ACHN (cell line): Measurements from ENCODE around the gene RALGAPB.

Experiments
- DNase-seq: peaks from one replicate; pipeline ENCODE4 v3.0.0-alpha.2; 2015
- in situ Hi-C: cut with HindIII; loops from 2 replicates; pipeline ENCODE4 v1.10.0; 2017; ENCODE audit warnings: low sequenced_read_pairs, low pct_ligation_motif_present, low pct_unique_long_range_greater_than_20kb

The RALGAPB gene

DNA sequence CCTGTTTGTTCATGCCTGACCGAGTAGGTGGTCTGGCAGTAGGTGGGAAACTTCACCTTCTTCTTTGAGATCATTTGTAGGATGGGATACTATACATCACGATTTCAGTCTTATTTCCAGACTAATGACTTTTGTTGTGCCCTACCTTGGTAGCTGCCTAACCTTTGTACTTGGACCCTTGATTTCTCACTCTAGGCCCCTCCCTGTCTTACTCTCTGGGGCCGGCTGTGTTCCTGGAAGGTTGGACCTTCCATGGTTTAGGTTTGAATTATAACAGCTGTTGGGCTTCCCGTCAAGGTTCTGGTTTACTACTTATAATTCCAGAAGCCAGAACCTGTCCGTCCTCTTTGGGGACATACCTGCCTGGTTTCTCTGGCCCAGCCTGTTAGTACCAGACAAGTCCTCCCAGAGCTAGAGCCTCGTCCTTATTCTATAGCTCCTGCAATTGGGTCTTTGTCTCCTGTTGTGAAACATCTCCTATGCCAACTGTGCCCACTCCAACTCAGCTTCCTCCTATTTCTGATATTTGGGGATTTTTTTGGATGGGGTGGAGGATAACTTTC, 93.5 kb downstream of the RALGAPB start:
- in situ Hi-C loops = no loop called here
- no peak for DNase-seq

DNA sequence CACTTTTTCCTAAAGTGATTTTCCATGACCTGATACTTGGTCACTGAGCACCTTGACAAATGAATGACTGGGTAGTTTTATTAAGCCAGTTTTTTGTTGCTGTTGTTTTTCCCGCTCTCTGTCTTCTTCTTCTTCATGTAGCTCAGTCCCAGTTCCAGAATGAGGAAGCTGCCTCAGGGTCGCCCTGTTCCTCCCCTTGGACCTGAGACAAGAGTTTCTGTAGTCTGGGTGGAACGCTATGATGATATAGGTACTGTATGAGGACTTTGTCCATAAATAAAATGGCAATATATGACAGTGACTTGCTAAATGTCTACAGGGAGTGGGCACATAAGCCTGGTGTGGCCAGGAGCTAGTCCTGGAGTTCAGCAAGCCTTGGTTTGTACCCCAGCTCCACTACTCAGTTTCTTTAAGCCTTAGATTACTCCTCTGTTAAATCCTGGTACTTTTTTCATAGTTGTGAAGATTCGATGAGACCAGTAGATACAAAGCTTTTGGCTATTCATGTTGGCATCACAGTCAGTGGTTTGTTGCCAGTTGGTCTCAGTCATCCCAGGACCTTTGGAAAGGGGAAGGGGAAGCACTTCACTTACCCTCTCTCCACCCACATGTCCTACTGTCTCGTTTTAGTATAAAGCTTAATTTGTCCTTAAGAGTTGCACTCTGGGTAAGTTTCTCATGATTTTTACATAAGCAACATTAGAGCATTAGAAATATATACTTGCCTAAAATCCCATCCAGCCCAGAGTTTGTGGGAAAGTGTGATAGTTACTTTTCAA, 97.3 kb downstream of the RALGAPB start:
- in situ Hi-C loops = no loop called here
- no peak for DNase-seq

DNA sequence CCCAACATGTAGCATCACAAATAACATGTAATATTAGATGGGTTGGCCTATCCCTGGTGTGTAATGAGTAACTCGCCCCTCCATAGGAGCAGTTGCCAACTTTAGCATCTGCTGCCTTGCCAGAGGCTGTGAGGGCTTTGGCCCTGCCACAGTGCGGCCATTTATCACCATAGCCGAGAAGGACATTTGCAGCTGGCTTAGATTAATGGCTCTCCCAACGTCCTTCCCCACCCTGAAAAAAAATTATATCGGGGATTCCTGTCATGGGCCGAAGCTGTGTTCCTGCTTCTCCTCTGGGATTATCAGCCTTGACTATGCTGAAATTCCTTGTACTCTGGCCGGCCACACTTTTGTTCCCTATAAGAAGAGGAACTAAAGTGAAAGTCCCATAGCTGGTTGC, 100.8 kb downstream of the RALGAPB start:
- in situ Hi-C loops = no loop called here
- DNase-seq = no peak

DNA sequence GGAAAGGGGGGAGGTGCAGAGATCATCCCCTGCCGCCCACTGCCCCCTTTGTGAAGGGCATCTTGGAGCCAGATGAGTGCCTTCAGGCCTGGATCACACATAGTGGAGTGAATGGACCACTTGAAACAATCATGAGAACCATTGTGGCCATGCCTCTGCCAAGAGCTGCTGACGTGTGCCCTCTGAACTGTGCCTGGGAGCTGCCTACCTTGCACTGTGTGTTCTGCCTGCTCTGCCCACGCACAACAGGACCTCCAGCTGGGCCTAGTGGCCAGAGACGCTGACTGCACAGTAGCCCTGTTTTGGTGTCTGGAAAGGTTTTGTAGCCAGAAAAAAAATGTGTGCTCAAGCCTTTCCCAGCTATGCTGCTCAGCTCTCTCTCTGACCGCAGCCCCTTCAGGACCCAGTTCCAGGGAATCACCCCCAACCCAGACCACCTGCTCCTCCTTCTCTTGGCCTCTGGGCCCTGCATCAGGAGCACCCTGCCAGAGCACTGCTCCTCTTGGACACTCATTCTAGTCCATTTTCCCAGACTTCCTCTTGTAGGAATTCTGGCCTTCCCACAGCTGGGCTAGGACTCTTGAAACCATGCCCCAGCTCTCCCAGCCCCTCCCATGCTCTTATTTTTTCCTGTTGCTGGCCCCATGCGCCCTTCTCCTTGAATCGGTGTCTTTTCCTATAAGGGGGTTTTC, 106.7 kb downstream of the RALGAPB start:
- no peak for DNase-seq
- in situ Hi-C loops = no loop called here

DNA sequence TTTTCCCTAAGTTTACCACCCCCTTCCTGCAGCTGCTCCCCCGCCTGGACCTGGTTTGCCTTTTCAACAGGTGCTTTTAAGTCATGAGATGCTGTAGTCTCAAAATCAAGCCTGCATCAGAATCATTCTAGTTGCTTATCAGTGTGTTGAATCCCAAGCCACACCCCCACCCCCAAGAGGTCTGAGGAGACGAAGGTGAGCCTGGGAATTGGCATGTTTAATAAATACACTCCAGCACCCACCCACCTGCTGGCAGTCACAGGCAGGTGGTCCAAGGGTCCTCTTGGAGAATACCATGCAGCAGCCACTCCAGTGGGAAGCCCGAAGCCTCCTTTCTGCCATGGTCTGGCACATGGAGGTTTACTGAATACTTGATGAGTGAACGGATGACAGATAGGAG, 107.3 kb downstream of the RALGAPB start:
- no peak for DNase-seq
- in situ Hi-C loops = no loop called here

DNA sequence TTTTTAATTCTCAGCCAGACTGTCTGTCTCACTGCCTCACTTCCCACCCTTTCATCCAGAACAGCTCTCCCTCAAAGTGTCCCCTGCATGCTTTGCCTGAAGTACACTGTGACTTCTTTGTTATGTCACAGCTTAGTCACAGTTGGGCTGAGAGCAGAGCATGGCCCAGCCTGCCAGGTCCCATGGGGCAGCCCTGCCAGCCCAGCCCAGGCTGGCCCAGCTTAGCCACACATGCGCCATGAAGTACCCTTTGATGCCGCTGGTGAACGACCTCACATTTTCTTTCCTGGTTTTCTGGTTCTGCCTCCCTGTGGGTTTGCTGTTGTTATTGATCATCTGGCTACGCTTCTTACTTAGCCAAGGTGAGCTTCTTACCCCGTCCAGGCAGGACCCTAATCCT, 108.4 kb downstream of the RALGAPB start, which contains the start of gene ADIG:
ADIG (plus strand) TSS at position 185 of the 400 bp plus-strand sequence; CDS start at position 239, 54 bp downstream.
- no peak for DNase-seq
- in situ Hi-C loops = no loop called here

DNA sequence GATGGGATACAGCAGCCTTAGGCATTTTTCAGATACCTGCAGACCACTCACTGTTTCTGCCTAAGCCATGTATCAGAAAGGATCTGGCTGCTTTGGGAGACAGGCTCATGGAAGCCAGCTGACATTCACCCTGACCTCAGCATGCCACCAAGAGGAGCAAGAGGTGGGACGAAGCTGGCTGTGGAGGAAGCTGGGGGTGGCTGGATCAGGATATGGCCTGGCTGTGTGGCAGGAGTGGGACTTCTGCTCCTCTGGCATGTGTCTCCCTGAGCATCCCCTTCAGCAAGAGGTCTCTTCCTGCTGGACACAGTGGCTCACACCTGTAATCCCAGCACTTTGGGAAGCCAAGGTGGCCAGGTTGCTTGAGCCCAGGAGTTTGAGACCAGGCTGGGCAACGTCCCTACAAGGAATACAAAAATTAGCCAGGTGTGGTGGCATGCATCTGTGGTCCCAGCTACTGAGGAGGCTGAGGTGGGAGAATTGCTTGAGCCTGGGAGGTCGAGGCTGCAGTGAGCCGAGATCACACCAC, 109.3 kb downstream of the RALGAPB start:
- no peak for DNase-seq
- in situ Hi-C loops = no loop called here

DNA sequence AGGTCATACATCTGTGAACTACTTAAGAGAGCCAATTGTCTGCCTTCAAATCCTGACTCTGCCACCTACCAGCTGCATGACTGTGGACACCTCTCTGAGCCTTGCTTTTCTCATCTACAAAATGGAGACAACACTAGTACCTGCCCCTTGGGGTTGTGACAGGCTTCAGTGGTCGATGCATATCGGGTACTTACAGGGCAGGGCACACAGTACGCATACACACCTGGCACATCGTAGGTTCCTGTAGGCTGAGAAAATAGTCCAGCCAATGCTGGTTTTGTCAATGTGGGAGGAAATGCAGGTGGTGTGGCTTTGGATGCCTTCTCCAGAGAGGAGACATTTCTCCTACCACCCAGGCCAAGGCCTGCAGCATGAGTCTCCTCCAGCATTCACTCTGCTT, 110.7 kb downstream of the RALGAPB start:
- no peak for DNase-seq
- in situ Hi-C loops = no loop called here

DNA sequence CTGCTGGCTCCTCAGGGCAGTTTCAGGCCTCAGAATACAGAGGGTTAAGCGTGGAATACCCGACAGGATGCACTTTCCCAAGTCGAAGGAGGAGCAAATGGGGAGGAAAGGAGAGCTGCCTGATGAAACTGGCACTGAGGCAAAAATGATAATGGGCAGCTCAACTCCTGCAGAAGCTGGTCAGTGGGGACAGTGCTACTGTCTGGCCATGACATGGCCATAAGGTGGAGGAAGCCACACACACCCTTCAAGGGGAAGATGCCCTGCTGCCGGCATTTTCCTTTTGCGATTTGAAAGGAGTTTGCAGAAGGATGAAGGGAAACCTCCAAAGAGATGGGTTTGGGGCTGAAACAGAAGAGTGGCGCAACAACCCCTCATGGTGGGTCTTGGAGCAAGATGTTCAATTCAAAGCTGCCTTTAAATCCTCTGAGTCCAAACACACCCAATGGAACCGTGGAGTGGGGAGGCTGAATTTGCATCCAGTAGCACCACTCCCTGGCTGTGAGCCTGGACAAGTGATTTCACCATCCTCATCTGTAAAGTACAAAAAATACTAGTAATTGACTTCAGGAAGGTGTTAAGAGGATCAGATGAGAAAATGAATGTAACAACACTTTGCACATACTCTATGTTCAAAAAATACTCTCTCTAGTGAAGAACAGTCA, 111.6 kb downstream of the RALGAPB start:
- in situ Hi-C loops = no loop called here

DNA sequence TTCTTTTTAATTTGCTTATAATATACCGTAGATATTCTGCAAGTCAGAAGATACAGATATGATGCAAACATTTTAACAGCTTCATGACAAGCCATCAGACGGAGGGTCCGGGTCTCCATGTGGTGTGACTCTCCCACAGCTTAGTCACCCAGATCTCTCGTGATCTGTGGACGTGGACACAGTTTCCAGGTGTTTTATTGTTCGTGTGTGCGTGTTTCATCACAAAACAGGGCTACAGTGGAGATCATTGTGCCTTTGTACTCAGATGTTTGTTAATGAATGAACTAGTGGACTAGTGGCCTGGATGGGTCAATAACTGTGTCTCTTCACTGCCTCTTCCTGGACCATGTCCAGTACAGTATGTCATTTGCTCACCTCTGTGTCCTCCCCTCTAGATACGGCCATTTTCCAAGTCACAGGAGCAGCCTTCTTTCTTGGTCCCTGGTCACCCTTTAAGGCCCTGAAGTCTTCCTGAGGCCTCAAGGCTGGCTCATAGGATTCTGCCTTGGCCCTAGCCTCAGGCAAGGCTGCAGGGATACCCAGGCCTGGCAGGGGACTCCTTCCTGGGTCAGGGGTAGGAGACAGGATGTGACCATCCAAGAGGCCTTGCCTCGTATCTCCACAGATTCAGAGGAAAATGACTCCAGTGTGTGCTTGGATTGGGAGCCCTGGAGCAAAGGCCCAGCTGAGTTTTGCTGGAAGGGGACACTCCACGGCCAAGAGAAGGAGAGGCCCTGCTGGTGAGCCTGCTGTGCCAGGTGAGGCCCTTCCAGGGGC, 112.9 kb downstream of the RALGAPB start:
- no peak for DNase-seq
- in situ Hi-C loops = no loop called here

More for the DNA sequence above, 111.6 kb downstream of the RALGAPB start:
- DNase-seq = no peak

DNA sequence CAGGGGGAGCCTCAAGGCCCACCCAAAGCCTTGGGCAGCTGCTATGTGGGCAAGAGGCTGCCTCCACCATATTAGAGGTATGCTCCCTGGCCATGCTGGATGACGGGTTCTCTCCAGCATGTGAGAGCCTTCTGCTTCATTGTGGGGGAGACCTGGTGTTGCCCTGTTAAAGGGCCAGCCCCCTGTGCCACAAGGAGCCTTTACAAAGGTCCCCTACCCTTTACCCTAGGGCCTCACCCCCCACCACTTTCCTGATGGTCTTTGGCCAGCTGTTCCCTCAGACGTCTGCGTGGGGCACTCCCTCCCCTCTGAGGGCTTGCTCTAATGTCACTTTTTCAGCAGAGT, 113.5 kb downstream of the RALGAPB start:
- in situ Hi-C loops = no loop called here
- DNase-seq = no peak

DNA sequence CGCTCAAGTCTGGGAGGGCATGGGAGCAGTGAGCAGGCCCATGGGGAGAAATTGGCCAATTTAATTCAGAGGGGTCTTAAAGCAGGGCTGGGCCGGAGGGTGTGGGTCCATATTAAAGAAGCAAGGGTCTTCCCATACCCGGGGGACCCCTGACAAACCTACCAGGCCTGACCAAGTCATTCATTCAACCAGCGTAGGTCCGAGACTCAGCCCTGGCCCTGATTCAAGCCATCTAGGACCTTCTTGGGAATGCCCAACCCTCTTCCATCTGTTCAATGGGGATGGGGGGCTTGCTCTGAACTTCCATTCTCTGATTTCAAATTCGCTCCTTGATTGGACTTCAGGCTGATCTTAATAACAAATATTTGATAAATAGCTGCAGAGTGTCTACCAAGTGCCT, 115.7 kb downstream of the RALGAPB start:
- in situ Hi-C loops = no loop called here
- no peak for DNase-seq

DNA sequence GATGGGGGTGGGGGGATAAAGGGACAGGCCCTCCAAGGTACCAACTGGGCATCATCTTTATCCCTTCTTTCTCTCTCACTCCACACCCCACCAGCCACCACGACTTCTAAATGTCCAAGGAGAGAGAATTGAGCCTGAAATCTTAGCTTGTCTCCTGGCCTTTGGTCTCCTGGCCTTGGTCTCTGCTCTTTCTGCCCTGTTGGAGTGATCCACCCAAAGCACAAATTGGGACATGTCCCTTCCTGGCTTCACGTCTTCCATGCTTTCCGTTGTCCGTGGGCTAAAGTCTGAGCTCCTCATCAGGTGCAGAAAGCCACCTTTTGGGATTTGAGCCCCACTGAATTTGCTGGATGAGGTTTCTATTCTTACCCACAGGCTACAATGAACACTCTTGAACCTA, 116.7 kb downstream of the RALGAPB start:
- DNase-seq = no peak
- in situ Hi-C loops = no loop called here

DNA sequence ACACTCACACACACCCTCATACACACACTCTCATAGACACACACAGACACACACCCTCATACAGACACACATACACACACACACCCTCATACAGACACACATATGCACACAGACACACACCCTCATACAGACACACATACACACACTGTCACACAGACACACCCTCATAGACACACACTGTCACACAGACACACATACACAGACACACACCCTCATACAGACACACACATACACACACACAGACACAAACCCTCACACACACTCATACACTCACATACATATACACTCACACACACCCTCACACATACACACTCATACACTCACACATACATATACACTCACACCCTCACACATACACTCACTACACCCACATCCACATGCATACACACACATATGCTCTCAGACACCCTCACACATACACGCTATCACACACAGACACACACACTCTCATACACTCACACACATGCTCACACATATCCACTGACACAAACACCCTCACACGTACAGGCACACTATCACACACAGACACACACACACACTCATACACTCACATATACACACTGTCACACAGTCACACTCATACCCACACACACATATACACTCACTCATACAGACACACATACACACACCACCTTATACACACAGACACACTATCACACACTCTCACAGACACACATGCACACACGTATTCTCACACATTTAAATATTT, 117.5 kb downstream of the RALGAPB start:
- in situ Hi-C loops = no loop called here
- no peak for DNase-seq

DNA sequence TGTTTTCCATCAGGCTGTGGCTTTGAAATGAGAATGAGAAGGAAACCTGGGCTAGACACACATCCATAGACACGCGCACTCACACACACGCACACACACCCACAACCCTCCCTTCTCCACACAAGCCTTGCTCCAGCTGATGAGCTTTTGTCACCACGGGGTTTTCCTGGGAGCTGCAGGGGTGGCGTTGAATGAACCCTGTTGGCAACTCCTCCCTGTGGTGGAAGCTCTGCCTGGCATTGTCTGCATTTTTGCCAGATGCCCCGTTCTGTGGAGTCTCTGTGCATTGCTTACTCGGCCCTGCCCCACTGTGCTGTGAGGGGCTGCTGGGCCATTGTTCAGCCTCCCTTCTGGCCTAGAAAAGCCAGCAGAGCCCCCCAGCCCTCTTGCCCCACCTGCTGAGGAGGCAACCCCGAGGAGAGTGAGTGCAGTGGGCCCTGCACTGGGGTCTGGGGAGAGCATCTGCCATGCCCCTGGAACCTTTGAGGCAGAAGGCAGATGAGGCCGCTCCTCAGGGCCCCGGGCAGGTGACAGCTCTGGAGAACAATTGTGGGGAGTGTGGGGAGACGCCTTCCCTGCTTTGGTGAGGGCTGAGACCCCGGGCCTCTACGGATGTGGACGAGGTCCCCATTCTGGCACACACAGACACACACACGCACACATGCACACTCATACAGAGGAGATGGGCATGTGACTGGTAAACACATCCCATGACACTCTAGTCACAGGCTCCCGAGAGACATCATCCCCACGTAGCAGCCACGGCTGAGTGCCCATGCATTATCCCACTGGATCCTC, 118.2 kb downstream of the RALGAPB start:
- in situ Hi-C loops = no loop called here
- peak; percentile 15 for DNase-seq

DNA sequence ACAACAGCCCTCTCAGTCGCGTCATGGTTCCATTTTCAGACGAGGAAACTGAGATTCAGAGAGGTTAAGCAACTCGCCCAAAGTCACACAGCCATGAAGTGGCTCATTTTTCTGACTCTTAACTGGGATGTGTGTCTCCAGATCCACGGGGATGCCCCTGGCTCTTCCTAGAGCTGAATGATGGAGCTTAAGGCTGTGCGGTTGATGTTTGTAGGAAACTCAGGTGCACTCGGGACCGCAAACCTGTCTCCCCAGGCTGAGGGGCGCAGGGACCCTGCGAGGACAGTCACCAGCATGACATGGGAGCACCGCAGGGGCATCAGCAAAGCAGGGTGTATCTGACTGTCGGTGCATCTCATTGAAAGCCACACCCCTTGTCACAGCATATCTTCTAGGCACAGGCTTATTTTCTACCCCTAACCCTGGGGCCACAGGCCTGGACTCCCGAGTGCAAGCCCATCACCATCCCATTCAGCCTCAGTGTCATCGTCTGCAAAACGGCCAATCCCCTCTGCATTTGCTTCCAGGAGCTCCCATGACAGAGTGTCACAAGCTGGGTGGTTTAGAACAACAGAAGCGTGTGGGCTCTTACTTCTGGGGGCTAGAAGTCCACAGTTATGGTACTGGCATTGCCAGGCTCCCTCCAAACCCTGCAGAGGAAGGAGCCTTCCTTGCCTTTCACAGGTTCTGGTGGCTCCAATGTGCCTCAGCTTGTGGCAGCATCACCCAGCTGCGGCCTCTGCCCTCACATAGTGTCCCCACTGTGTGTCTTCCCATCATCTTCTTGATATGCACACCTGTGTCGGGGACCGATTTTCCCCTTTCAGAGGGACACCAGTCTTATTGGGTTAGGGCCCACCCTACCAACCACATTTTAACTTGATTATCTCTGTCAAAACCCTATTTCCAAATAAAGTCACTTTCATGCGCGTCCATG, 119.1 kb downstream of the RALGAPB start:
- in situ Hi-C loops = no loop called here
- no peak for DNase-seq
